ENCODE data around the gene ARHGAP27.
A peak's percentile ranks its signal among the peaks of the same experiment; 100 is the strongest.

The ARHGAP27 gene

DNA sequence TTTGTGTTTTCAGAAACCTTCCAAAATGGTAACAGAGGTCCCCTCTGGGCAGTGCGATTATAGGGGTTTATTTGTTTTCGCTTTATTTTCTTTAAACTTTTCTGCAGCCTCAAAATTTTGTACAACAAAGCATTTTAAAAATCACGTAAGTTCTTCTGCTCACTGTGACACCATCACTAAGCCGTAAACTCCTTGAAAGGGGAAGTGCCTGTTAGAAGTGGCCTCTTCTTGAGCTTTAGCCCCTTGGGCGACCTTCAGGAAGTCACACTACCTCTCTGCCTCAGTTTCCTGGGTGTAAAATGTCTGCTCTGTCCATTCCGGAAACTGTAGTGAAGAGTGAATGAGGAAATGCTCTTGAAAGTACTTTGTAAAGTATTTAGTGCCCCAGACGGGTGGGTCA is 26.6 kb downstream of the ARHGAP27 start:
- TF ChIP-seq PATZ1 (CRISPR knock-in tag; IDR thresholded peaks at IDR 0.05; ENCODE audit: borderline replicate concordance): no peak
- TF ChIP-seq ZFP30 (CRISPR knock-in tag; IDR thresholded peaks at IDR 0.05): no peak
- TF ChIP-seq GLIS3 (CRISPR knock-in tag; IDR thresholded peaks at IDR 0.05): no peak
- no peak for TF ChIP-seq PPARA (CRISPR knock-in tag; IDR thresholded peaks at IDR 0.05; ENCODE audit: borderline replicate concordance)
- no peak for TF ChIP-seq ZC3H10 (CRISPR knock-in tag; IDR thresholded peaks at IDR 0.05)
- no peak for TF ChIP-seq TSHZ2 (CRISPR knock-in tag; IDR thresholded peaks at IDR 0.05)
- no peak for TF ChIP-seq ZNF70 (CRISPR knock-in tag; IDR thresholded peaks at IDR 0.05)
- ATAC-seq: no peak

DNA sequence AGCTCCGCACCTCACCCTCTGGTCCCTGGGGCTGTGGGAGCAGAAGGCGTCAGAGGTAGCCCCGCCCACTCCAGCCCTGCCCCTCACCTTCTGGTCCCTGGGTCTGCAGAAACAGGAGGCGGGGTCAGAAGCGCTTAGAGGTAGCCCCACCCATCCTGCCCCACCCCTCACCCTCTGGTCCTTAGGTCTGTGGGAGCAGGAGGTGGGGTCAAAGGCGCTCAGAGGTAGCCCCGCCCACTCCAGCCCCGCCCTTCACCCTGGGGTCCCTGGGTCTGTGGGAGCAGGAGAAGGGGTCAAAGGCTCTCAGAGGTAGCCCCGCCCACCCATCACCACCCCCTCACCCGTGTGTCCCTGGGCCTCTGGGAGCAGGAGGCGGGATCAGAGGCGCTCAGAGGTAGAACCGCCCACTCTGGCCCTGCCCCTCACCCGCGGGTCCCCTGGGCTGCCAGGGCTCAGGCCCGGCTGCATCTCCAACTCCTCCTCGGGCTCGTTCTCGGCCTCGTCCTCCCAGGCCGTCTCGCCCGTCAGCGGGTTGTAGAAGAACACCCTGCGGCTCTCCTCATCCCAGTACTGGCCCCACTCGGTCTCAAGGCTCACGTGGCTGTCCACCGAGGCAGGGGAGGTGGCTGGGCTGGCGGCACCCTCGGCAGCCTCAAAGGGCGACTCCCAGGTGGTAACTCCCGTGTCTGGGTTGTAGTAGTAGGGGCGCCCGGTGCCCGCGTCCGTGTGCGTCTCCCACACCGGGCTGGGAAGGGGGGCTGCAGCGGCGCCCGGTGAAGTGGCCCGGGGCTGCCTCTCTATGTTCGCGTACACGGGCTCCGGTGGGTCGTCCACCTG is 27.2 kb downstream of the ARHGAP27 start:
- TF ChIP-seq, protein P1, sequence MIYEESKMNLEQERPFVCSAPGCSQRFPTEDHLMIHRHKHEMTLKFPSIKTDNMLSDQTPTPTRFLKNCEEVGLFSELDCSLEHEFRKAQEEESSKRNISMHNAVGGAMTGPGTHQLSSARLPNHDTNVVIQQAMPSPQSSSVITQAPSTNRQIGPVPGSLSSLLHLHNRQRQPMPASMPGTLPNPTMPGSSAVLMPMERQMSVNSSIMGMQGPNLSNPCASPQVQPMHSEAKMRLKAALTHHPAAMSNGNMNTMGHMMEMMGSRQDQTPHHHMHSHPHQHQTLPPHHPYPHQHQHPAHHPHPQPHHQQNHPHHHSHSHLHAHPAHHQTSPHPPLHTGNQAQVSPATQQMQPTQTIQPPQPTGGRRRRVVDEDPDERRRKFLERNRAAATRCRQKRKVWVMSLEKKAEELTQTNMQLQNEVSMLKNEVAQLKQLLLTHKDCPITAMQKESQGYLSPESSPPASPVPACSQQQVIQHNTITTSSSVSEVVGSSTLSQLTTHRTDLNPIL (CRISPR knock-in tag; IDR thresholded peaks at IDR 0.05; ENCODE audit: low read depth): no peak
- TF ChIP-seq SNAI2 (CRISPR knock-in tag; IDR thresholded peaks at IDR 0.05) (no peak), RARB (CRISPR knock-in tag; IDR thresholded peaks at IDR 0.05) (no peak), ZNF565 (CRISPR knock-in tag; conservative IDR thresholded peaks at IDR 0.05; ENCODE audit: low read depth) (no peak), ZFP30 (CRISPR knock-in tag; IDR thresholded peaks at IDR 0.05) (no peak), OSR1 (CRISPR knock-in tag; IDR thresholded peaks at IDR 0.05) (no peak), POU6F1 (CRISPR knock-in tag; IDR thresholded peaks at IDR 0.05; ENCODE audit: borderline replicate concordance, low read depth) (no peak), TCF4 (CRISPR knock-in tag; IDR thresholded peaks at IDR 0.05; ENCODE audit: borderline replicate concordance) (no peak), TOX (CRISPR knock-in tag; IDR thresholded peaks at IDR 0.05; ENCODE audit: borderline replicate concordance) (no peak), ARNTL (CRISPR knock-in tag; IDR thresholded peaks at IDR 0.05; ENCODE audit: borderline replicate concordance, low read depth) (no peak), BACH2 (CRISPR knock-in tag; IDR thresholded peaks at IDR 0.05; ENCODE audit: borderline replicate concordance) (no peak), ZNF70 (CRISPR knock-in tag; IDR thresholded peaks at IDR 0.05) (no peak), GLIS3 (CRISPR knock-in tag; IDR thresholded peaks at IDR 0.05) (no peak), PATZ1 (CRISPR knock-in tag; IDR thresholded peaks at IDR 0.05; ENCODE audit: borderline replicate concordance) (no peak), ZNF8 (CRISPR knock-in tag; IDR thresholded peaks at IDR 0.05) (no peak), ZC3H10 (CRISPR knock-in tag; IDR thresholded peaks at IDR 0.05) (no peak), PPARA (CRISPR knock-in tag; IDR thresholded peaks at IDR 0.05; ENCODE audit: borderline replicate concordance) (no peak), TSHZ2 (CRISPR knock-in tag; IDR thresholded peaks at IDR 0.05) (no peak)
- TF ChIP-seq, protein P2, sequence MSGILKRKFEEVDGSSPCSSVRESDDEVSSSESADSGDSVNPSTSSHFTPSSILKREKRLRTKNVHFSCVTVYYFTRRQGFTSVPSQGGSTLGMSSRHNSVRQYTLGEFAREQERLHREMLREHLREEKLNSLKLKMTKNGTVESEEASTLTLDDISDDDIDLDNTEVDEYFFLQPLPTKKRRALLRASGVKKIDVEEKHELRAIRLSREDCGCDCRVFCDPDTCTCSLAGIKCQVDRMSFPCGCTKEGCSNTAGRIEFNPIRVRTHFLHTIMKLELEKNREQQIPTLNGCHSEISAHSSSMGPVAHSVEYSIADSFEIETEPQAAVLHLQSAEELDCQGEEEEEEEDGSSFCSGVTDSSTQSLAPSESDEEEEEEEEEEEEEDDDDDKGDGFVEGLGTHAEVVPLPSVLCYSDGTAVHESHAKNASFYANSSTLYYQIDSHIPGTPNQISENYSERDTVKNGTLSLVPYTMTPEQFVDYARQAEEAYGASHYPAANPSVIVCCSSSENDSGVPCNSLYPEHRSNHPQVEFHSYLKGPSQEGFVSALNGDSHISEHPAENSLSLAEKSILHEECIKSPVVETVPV (CRISPR knock-in tag; IDR thresholded peaks at IDR 0.05): no peak
- ATAC-seq: peak; percentile 90
